ENCODE results near the gene LRRK2. TPM values are rescaled to one million over a fixed set of nuclear protein-coding genes. Genes with fewer than 3 reads are reported as not detected.

LRRK2 gene
- polyA plus RNA-seq, 1 donor (not counting 4 experiments of a cell fraction or from before 2014, with no cell fraction given) = 0.25 TPM

GRCh38 chr12:40325349-40325960 lies 100.7 kb downstream of the LRRK2 start:
- Histone ChIP-seq H3K27me3 (ENCODE audit: control insufficient read depth, extremely low read depth, insufficient read depth, low read length) (no peaks in the 10 kb centered on the region), H3K4me3 (ENCODE audit: control insufficient read depth in 2 of 3, extremely low read depth in 1 of 3, insufficient read depth in 2 of 3, low read depth in 1 of 3, low read length in 3 of 3) (peak overlapping the region in 1 of 3 experiments; percentile 7), H3K9ac (ENCODE audit: control insufficient read depth, extremely low read depth, insufficient read depth, low read length) (no peak overlapping the region), H3K4me2 (ENCODE audit: control insufficient read depth, extremely low read depth, insufficient read depth, low read depth, low read length) (peak overlapping the region; percentile 64), H3K4me1 (ENCODE audit: control insufficient read depth, extremely low read depth, insufficient read depth, low read length) (peaks cover 5% of the 10 kb centered on the region), H3K36me3 (ENCODE audit: control insufficient read depth in 2 of 2, extremely low read depth in 1 of 2, insufficient read depth in 2 of 2, low read length in 2 of 2) (no peaks in the 10 kb centered on the region), H3K27ac (ENCODE audit: control insufficient read depth, insufficient read depth, low read length) (no peak overlapping the region), H3K9me3 (ENCODE audit: control insufficient read depth, low read depth, low read length) (no peaks in the 10 kb centered on the region), H3K79me2 (ENCODE audit: control insufficient read depth, insufficient read depth, low read length) (no peaks in the 10 kb centered on the region), H4K20me1 (ENCODE audit: control insufficient read depth, extremely low read depth, insufficient read depth, low read length) (no peaks in the 10 kb centered on the region), H3K9me1 (ENCODE audit: control insufficient read depth, extremely low read depth, insufficient read depth, low read length) (no peaks in the 10 kb centered on the region), H2AFZ (ENCODE audit: control insufficient read depth, low read length) (peak overlapping the region; percentile 86)
- DNase-seq (ENCODE audit: low read depth, low spot score) (no peak), FAIRE-seq (peak; percentile 85)
- TF ChIP-seq EZH2 (IDR thresholded peaks at IDR 0.05; ENCODE audit: low read length) = no peak
- TF ChIP-seq CTCF (optimal IDR thresholded peaks at IDR 0.05 in 1 of 3, IDR thresholded peaks at IDR 0.05 in 1 of 3, conservative IDR thresholded peaks at IDR 0.05 in 1 of 3; ENCODE audit: extremely low read depth in 1 of 3, insufficient read depth in 2 of 3, low read length in 3 of 3) = peak; percentile 73 to 79 (median 75)
- dilution Hi-C loops (cut with MboI; ENCODE audit: extremely low pct_ligation_motif_present, low sequenced_read_pairs) = loop anchor here (25.0 kb wide), 1 partner anchor 512 kb away; no protein-coding TSS in a partner anchor

GRCh38 chr12:40327535-40327934 lies 102.7 kb downstream of the LRRK2 start:
- H4K20me1 ChIP-seq (ENCODE audit: control insufficient read depth, extremely low read depth, insufficient read depth, low read length) = no peaks in the 10 kb centered on the region
- DNase-seq (ENCODE audit: low read depth, low spot score) (no peak), FAIRE-seq (no peak)
- no peaks in the 10 kb centered on the region for H3K79me2 ChIP-seq (ENCODE audit: control insufficient read depth, insufficient read depth, low read length)
- peaks cover 5% of the 10 kb centered on the region for H3K4me1 ChIP-seq (ENCODE audit: control insufficient read depth, extremely low read depth, insufficient read depth, low read length)
- H3K4me3 ChIP-seq (ENCODE audit: control insufficient read depth in 2 of 3, extremely low read depth in 1 of 3, insufficient read depth in 2 of 3, low read depth in 1 of 3, low read length in 3 of 3) = no peak overlapping the region
- H3K36me3 ChIP-seq (ENCODE audit: control insufficient read depth in 2 of 2, extremely low read depth in 1 of 2, insufficient read depth in 2 of 2, low read length in 2 of 2) = no peaks in the 10 kb centered on the region
- no peak overlapping the region for H2AFZ ChIP-seq (ENCODE audit: control insufficient read depth, low read length)
- no peaks in the 10 kb centered on the region for H3K27me3 ChIP-seq (ENCODE audit: control insufficient read depth, extremely low read depth, insufficient read depth, low read length)
- no peak overlapping the region for H3K4me2 ChIP-seq (ENCODE audit: control insufficient read depth, extremely low read depth, insufficient read depth, low read depth, low read length)
- H3K9me3 ChIP-seq (ENCODE audit: control insufficient read depth, low read depth, low read length) = no peaks in the 10 kb centered on the region
- H3K27ac ChIP-seq (ENCODE audit: control insufficient read depth, insufficient read depth, low read length) = no peak overlapping the region
- dilution Hi-C loops (cut with MboI; ENCODE audit: extremely low pct_ligation_motif_present, low sequenced_read_pairs) = loop anchor here (25.0 kb wide), 1 partner anchor 510 kb away; no protein-coding TSS in a partner anchor
- TF ChIP-seq EZH2 (IDR thresholded peaks at IDR 0.05; ENCODE audit: low read length) (no peak), CTCF (optimal IDR thresholded peaks at IDR 0.05 in 1 of 3, IDR thresholded peaks at IDR 0.05 in 1 of 3, conservative IDR thresholded peaks at IDR 0.05 in 1 of 3; ENCODE audit: extremely low read depth in 1 of 3, insufficient read depth in 2 of 3, low read length in 3 of 3) (no peak)
- H3K9me1 ChIP-seq (ENCODE audit: control insufficient read depth, extremely low read depth, insufficient read depth, low read length) = no peaks in the 10 kb centered on the region
- no peak overlapping the region for H3K9ac ChIP-seq (ENCODE audit: control insufficient read depth, extremely low read depth, insufficient read depth, low read length)

All from keratinocyte (primary cell).